ENCODE results near the gene KPRP.

KPRP gene

DNA sequence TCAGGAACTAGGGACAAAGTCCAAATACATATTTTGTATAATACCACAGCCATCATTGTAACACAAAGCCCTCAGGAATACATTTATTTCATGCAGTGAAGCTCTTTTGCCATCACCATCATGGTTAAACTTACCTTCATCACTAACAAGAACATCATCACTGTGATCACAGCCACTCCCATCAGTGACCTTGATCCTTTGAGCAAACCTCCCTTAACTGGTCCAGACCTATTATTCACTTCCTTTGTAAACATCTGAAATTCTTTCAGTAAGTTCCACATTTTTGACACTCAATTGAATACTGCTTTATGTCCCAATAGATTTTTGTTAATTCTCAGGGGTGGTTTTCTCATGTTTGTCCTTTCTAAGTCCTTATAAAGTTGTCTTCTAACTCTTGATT is 16.2 kb upstream of the KPRP start:
- H3K4me3 ChIP-seq (ENCODE audit: low read depth, low read length) = no peak overlapping the region
- no peak for TF ChIP-seq CTCF (conservative IDR thresholded peaks at IDR 0.05; ENCODE audit: low read depth, low read length)
- DNase-seq (ENCODE audit: low read depth) = no peak

DNA sequence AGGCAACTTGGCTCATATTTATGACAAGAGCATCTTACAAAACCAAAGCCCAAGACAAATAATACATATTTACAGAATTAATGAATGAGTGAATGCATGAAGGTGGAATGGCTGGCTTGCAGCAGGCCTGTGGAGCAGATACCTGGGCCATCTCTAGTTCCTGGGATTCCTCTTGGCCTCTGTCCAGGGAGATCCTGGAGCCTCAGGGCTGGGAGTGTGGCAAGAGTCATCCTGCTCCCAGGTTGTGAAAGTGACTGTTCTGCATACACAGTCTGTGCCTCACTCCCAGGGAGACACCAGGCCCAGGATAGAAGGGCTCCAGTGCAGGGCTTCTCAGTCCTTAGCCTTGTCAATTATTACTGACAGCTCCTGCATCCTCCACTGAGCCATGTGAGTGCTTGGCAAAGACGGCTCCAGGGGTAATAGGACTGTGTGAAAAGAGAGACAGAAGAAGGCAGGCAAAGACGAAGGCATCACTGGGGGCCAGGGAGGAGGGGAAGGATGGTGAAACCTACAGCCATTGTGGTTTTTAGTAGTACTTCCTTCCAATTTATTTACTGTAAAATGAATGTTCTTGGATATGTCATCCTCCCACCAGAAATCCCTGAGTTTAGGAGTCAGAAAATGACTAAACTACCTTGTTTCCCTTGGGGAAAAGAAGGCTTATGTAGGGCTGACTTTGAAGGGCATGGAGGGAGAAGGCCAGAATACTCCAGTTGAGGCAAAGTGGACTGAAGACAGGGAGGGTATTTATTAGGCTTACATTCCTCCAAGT is 14.3 kb upstream of the KPRP start:
- TF ChIP-seq CTCF (conservative IDR thresholded peaks at IDR 0.05; ENCODE audit: low read depth, low read length) = no peak
- DNase-seq (ENCODE audit: low read depth) = no peak
- no peak overlapping the region for H3K4me3 ChIP-seq (ENCODE audit: low read depth, low read length)

DNA sequence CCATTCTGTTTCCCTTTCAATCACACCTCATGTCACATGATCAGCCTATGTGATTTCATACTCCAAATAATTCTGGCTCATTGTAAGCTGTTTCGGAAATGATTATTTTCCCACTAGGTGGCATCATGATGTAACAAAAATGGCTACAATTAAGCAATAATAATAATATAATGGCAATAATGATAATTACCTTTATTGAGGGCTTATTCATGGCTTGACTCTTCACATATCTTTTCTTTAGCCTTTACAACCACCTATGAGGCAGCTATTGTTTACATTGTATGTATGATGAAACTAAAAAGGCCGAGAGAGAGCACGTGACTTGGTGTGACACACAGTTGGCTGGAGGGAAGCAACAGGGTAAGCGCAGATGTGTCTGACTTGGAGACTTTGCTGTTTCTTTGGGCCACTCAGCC is 12.5 kb upstream of the KPRP start:
- no peak for TF ChIP-seq CTCF (conservative IDR thresholded peaks at IDR 0.05; ENCODE audit: low read depth, low read length)
- no peak for DNase-seq (ENCODE audit: low read depth)
- no peak overlapping the region for H3K4me3 ChIP-seq (ENCODE audit: low read depth, low read length)

DNA sequence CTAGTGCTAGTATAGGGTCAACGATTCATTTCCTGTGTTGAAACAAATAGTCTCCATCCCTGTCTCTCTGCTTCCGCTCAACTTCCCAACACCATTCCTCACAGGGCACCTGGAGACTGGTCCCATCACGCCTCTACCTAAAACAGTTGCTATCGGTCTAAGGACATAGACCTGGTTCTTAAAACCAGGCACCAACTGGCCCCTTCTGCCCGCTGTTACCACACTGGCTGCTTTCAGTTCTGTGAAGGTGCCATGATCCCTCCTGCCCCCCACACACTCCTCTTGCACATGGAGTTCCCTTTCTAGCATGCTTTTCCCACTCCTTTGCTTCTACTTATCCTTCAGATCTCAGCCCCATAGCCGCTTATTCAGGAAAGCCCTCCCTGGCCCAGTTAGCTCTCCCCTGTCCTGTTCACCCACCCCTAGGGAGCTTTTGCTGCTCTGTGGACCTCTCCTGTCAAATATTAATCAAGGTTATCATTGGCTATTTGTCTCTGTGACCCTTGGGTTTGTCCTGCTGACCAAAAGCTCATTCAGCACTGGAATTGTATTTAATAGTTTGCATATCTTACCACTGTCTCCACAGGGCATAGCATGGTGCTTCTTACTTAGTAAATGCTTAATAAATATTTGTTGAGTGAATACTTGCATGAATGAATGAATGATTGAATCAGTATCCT is 11.9 kb upstream of the KPRP start:
- DNase-seq (ENCODE audit: low read depth) = no peak
- H3K4me3 ChIP-seq (ENCODE audit: low read depth, low read length) = no peak overlapping the region
- no peak for TF ChIP-seq CTCF (conservative IDR thresholded peaks at IDR 0.05; ENCODE audit: low read depth, low read length)

- DNase-seq (ENCODE audit: low read depth) = no peak
- no peak overlapping the region for H3K4me3 ChIP-seq (ENCODE audit: low read depth, low read length)
- TF ChIP-seq CTCF (conservative IDR thresholded peaks at IDR 0.05; ENCODE audit: low read depth, low read length) = no peak
Measured at GRCh38 chr1:152747831-152748230, 10.0 kb upstream of the KPRP start.

GRCh38 chr1:152752225-152752624 is 5.6 kb upstream of the KPRP start:
- H3K4me3 ChIP-seq (ENCODE audit: low read depth, low read length) = no peak overlapping the region
- TF ChIP-seq CTCF (conservative IDR thresholded peaks at IDR 0.05; ENCODE audit: low read depth, low read length) = no peak
- DNase-seq (ENCODE audit: low read depth) = peak; percentile 1

DNA sequence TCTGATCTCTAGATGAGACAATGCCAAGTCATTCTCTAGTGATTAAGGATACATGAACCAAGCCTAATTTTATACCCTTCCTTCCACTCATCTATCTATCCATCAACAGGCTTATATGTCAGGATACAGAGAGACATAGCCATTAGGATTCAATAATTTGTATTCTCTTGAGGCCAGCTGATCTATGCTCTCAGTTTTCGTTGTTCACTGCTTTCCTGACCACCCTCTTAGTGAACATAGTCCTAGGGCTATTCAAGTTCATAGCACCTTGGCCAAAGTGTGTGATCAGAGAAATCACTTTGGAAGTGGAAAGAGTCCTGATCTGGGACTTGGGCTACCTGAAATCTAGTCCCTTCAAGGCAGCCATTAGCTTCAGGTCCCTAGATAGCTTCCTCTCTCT is 4.2 kb upstream of the KPRP start:
- no peak for TF ChIP-seq CTCF (conservative IDR thresholded peaks at IDR 0.05; ENCODE audit: low read depth, low read length)
- H3K4me3 ChIP-seq (ENCODE audit: low read depth, low read length) = no peak overlapping the region
- no peak for DNase-seq (ENCODE audit: low read depth)

All from choroid plexus epithelial cell (primary cell).